H1 (cell line): ENCODE results near the gene DGKA. TPM values are rescaled to one million over a fixed set of nuclear protein-coding genes. Genes with fewer than 3 reads are reported as not detected.

Source experiments
- CTCF ChIA-PET: fragments of 300-600 bp; sonication (Branson Sonifier 250); formaldehyde crosslinking; loops from one replicate; lab custom pipeline; 2021; ENCODE audit not compliant: partially characterized antibody; lab: Charles Lee
- POLR2A ChIA-PET: fragments of 300-600 bp; sonication (Branson Sonifier 250); formaldehyde crosslinking; loops from one replicate; lab custom pipeline; 2021; ENCODE audit warnings: inconsistent platforms; ENCODE audit not compliant: partially characterized antibody; lab: Charles Lee
- DNase-seq, 2 experiments: peaks; one replicate each; pipeline versions ENCODE4 v3.0.0 to v3.0.0-alpha.2; 2010 to 2022; ENCODE audit warnings: low spot score in 2 of 2, low read depth in 1 of 2, mixed read lengths in 1 of 2
- FAIRE-seq: peaks from 2 replicates; lab custom pipeline; 2011; peaks lifted over from hg19 to GRCh38; lab: Jason Lieb, UNC
- H2AFZ ChIP-seq: 2 replicates; pipeline ENCODE4 v1.8.1; 2012; ENCODE audit warnings: low read length, inconsistent platforms
- H2AK5ac ChIP-seq: 2 replicates; pipeline ENCODE4 v1.6.1; 2013; ENCODE audit warnings: low read depth, low read length
- H2BK120ac ChIP-seq: replicated peaks from 2 replicates; pipeline ENCODE3; 2013; ENCODE audit warnings: low read depth, low read length, inconsistent platforms
- H2BK12ac ChIP-seq: 2 replicates; pipeline ENCODE4 v1.6.1; 2013; ENCODE audit warnings: low read depth, low read length
- H2BK15ac ChIP-seq: 2 replicates; pipeline ENCODE4 v1.6.1; 2013; ENCODE audit warnings: low read length
- H2BK20ac ChIP-seq: 2 replicates; pipeline ENCODE4 v1.6.1; 2013; ENCODE audit warnings: low read length
- H2BK5ac ChIP-seq: 2 replicates; pipeline ENCODE4 v1.6.1; 2013; ENCODE audit warnings: low read depth, low read length
- H3K14ac ChIP-seq: 2 replicates; pipeline ENCODE4 v1.6.1; 2013; ENCODE audit warnings: inconsistent platforms; ENCODE audit not compliant: insufficient read length
- H3K18ac ChIP-seq: 2 replicates; pipeline ENCODE4 v1.6.1; 2013; ENCODE audit warnings: low read length; ENCODE audit errors: extremely low read depth
- H3K23ac ChIP-seq: 2 replicates; pipeline ENCODE4 v1.6.1; 2013; ENCODE audit warnings: inconsistent platforms; ENCODE audit not compliant: insufficient read length
- H3K23me2 ChIP-seq: 2 replicates; pipeline ENCODE4 v1.6.1; 2013; ENCODE audit warnings: low read depth, low read length
- H3K27ac ChIP-seq: 2 replicates; pipeline ENCODE4 v1.6.1; 2011; ENCODE audit warnings: low read depth, low read length, inconsistent platforms
- H3K27me3 ChIP-seq, 4 experiments: replicated peaks in 1 of 4; 1 replicate in 1 of 4; 2 replicates in 3 of 4; pipeline versions ENCODE4 v1.6.1 to v1.8.1; 2011 to 2013; ENCODE audit warnings: low read length in 3 of 4, mild to moderate bottlenecking in 3 of 4, inconsistent platforms in 2 of 4, mixed read lengths in 2 of 4, moderate library complexity in 1 of 4; ENCODE audit not compliant: control insufficient read depth in 3 of 4, insufficient read depth in 3 of 4; ENCODE audit errors: extremely low read depth in 1 of 4
- H3K36me3 ChIP-seq, 4 experiments: 2 replicates each; pipeline versions ENCODE4 v1.6.1 to v1.8.1; 2011 to 2013; ENCODE audit warnings: mild to moderate bottlenecking in 4 of 4, low read length in 3 of 4, moderate library complexity in 2 of 4, control low read depth in 1 of 4, inconsistent platforms in 1 of 4; ENCODE audit not compliant: insufficient read depth in 4 of 4, control insufficient read depth in 2 of 4
- H3K4ac ChIP-seq: replicated peaks from 2 replicates; pipeline ENCODE3; 2013; ENCODE audit warnings: low read length, low read depth, mixed read lengths, inconsistent platforms; ENCODE audit not compliant: insufficient read length
- H3K4me1 ChIP-seq, 4 experiments: replicated peaks in 1 of 4; 1 replicate in 1 of 4; 2 replicates in 3 of 4; pipeline versions ENCODE4 v1.6.1 to v1.8.1; 2011 to 2013; ENCODE audit warnings: low read length in 3 of 4, inconsistent platforms in 2 of 4, mixed read lengths in 1 of 4; ENCODE audit not compliant: insufficient read depth in 4 of 4, control insufficient read depth in 3 of 4
- H3K4me2 ChIP-seq, 2 experiments: 2 replicates each; pipeline versions ENCODE4 v1.6.1 to v1.8.1; 2011 to 2013; ENCODE audit warnings: low read depth in 2 of 2, low read length in 2 of 2, control low read depth in 1 of 2, inconsistent platforms in 1 of 2, mild to moderate bottlenecking in 1 of 2; ENCODE audit not compliant: insufficient read depth in 1 of 2
- H3K4me3 ChIP-seq, 4 experiments: fragments of 200-600, 300-600 bp in 1 of 4; sonication (generic), shearing (Covaris generic), sonication (Bioruptor Twin) in 1 of 4; 2 replicates each; pipeline versions ENCODE4 v1.5.1 to v1.8.1; 2011 to 2016; ENCODE audit warnings: low read length in 4 of 4, low read depth in 3 of 4, control low read depth in 2 of 4, inconsistent platforms in 2 of 4, mild to moderate bottlenecking in 2 of 4, mixed read lengths in 1 of 4, moderate library complexity in 1 of 4; ENCODE audit not compliant: insufficient read depth in 2 of 4; ENCODE audit errors: extremely low read depth in 1 of 4
- H3K56ac ChIP-seq: replicated peaks from 2 replicates; pipeline ENCODE3; 2013; ENCODE audit warnings: low read depth, mild to moderate bottlenecking, mixed read lengths, low read length, inconsistent platforms; ENCODE audit not compliant: insufficient read length
- H3K79me1 ChIP-seq: 2 replicates; pipeline ENCODE4 v1.6.1; 2013; ENCODE audit warnings: low read depth, low read length, control low read depth
- H3K79me2 ChIP-seq, 2 experiments: 2 replicates each; pipeline versions ENCODE4 v1.6.1 to v1.8.1; 2012 to 2013; ENCODE audit warnings: low read length in 2 of 2, mild to moderate bottlenecking in 2 of 2, inconsistent platforms in 1 of 2; ENCODE audit not compliant: insufficient read depth in 2 of 2, control insufficient read depth in 1 of 2
- H3K9ac ChIP-seq, 4 experiments: replicated peaks in 1 of 4; 1 replicate in 1 of 4; 2 replicates in 3 of 4; pipeline versions ENCODE4 v1.6.1 to v1.8.1; 2011 to 2013; ENCODE audit warnings: low read depth in 3 of 4, low read length in 3 of 4, control low read depth in 2 of 4, mild to moderate bottlenecking in 2 of 4, moderate library complexity in 2 of 4, inconsistent platforms in 1 of 4; ENCODE audit errors: extremely low read depth in 1 of 4
- H3K9me3 ChIP-seq, 2 experiments: 2 replicates each; pipeline versions ENCODE4 v1.6.1 to v1.8.1; 2012 to 2013; ENCODE audit warnings: mild to moderate bottlenecking in 2 of 2, moderate library complexity in 2 of 2, control low read depth in 1 of 2, inconsistent platforms in 1 of 2, low read depth in 1 of 2, low read length in 1 of 2, mixed read lengths in 1 of 2; ENCODE audit not compliant: insufficient read depth in 2 of 2
- H4K20me1 ChIP-seq, 2 experiments: replicated peaks in 1 of 2; 2 replicates each; pipeline versions ENCODE3 to v1.8.1; 2011 to 2013; ENCODE audit warnings: inconsistent platforms in 2 of 2, low read length in 2 of 2, mild to moderate bottlenecking in 1 of 2; ENCODE audit not compliant: insufficient read depth in 2 of 2, control insufficient read depth in 1 of 2
- H4K5ac ChIP-seq: 2 replicates; pipeline ENCODE4 v1.6.1; 2013; ENCODE audit warnings: low read length, low read depth, mixed read lengths, inconsistent platforms; ENCODE audit not compliant: insufficient read length
- H4K8ac ChIP-seq: 2 replicates; pipeline ENCODE4 v1.8.0; 2013; ENCODE audit warnings: mild to moderate bottlenecking, moderate library complexity, low read length, inconsistent platforms; ENCODE audit not compliant: insufficient read depth; ENCODE audit errors: extremely low read depth
- H4K91ac ChIP-seq: replicated peaks from 2 replicates; pipeline ENCODE3; 2013; ENCODE audit warnings: low read length, mixed read lengths, inconsistent platforms; ENCODE audit not compliant: insufficient read length
- CBX5 ChIP-seq: fragments of 300-800, 300-1000 bp; sonication (generic); IDR thresholded peaks from 2 replicates; pipeline ENCODE4 v1.7.1; 2016; ENCODE audit warnings: antibody characterized with exemption, low read length, low read depth
- JUND ChIP-seq: IDR thresholded peaks from 2 replicates; pipeline ENCODE4 v1.6.1; 2011; ENCODE audit warnings: mild to moderate bottlenecking, improper control_type of control experiment, low read length
- SRF ChIP-seq: IDR thresholded peaks from 2 replicates; pipeline ENCODE4 v1.6.1; 2011; ENCODE audit warnings: mild to moderate bottlenecking, low read depth, low read length, moderate library complexity
- WGBS, 2 experiments: shearing (Covaris generic) in 1 of 2; methylation state at CpG; one replicate each; pipeline versions ENCODE4 v1.1.6 to v1.1.7; 2013 to 2015; ENCODE audit warnings: low lambda C conversion rate in 2 of 2, mixed read lengths in 2 of 2, inconsistent platforms in 1 of 2, low coverage in 1 of 2, missing lambda C conversion rate in 1 of 2; ENCODE audit not compliant: insufficient replicate concordance in 2 of 2, insufficient coverage in 1 of 2, insufficient read length in 1 of 2; ENCODE audit errors: extremely low coverage in 1 of 2, missing lambda C conversion rate in 1 of 2; 5-methylcytosine and 5-hydroxymethylcytosine counted together
- polyA plus RNA-seq, 7 experiments: library from polyadenylated mRNA; depleted of rRNA in 3 of 7; stranded (reverse) in 5 of 7; unstranded in 2 of 7; fragments of >200 nt in 5 of 7; fragments of 200-250 nt in 2 of 7; gene quantifications; 1 replicate in 5 of 7; 2 replicates in 1 of 7; 4 replicates in 1 of 7; pipeline versions ENCODE4 v1.2.1 to v1.2.3, GENCODE V29; 2011 to 2013; ENCODE audit warnings: missing spikeins in 2 of 7, mixed read lengths in 2 of 7
- total RNA-seq: library from RNA; stranded (reverse); fragmentation: NEBNext Ultra II Directional; extraction: Animal tissue kit (Norgen Biotek cat#: 25700); gene quantifications from 2 replicates; pipeline ENCODE4 v1.2.1, GENCODE V29; 2021
- TF ChIP-seq, protein P1 (sequence below): IDR thresholded peaks from 2 replicates; pipeline ENCODE4 v1.6.1; 2012; ENCODE audit warnings: inconsistent platforms

Gene DGKA
- total and polyA plus RNA-seq, 2 of the 8 experiments (the other 6 are each of a cell fraction or from before 2014, with no cell fraction given) = 15.9 to 18.0 TPM

DNA sequence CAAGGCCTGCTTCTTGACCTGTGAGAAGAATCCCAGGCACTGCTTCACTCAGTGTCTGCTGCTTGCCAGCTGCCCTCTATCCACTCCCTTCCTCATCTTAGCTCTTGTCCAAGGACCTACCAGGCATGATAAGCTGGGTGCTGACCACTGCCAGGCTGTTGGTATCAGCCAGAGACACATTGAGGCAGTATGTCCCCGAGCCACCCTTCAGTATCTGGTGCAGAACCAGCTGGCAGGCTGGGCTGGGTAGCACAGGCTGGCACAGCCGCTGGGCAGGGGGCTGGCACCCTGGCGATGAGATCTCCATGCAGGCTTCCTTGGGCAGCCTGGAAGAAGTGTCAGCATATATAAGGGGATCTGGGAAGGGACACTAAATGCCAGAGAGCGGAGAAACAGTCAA, 24.4 kb downstream of the DGKA start:
- WGBS, 2 experiments = 85% methylated on average over 4 of the region's 4 CpGs; no CpG with 5 or more reads in 1 of the 2 experiments
- H4K91ac ChIP-seq = no peak overlapping the region
- no peak overlapping the region for H2BK15ac ChIP-seq
- no peak overlapping the region for H4K5ac ChIP-seq
- H2BK5ac ChIP-seq = no peak overlapping the region
- DNase-seq (no peak), FAIRE-seq (no peak)
- TF ChIP-seq, protein P1, sequence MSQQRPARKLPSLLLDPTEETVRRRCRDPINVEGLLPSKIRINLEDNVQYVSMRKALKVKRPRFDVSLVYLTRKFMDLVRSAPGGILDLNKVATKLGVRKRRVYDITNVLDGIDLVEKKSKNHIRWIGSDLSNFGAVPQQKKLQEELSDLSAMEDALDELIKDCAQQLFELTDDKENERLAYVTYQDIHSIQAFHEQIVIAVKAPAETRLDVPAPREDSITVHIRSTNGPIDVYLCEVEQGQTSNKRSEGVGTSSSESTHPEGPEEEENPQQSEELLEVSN = no peak
- TF ChIP-seq SRF = no peak
- TF ChIP-seq CBX5 = no peak
- no peak for TF ChIP-seq JUND
- H3K4me2 ChIP-seq = no peak overlapping the region
- no peak overlapping the region for H3K23ac ChIP-seq
- CTCF ChIA-PET = interaction anchor here (0.7 to 2.1 kb wide), 9 partner anchors 15 to 216 kb away, joined by 3 to 7 read pairs (median 4); partner anchors contain the start of gene SUOX
- H3K9ac ChIP-seq = no peak overlapping the region
- H3K56ac ChIP-seq = no peak overlapping the region
- H3K4ac ChIP-seq = no peak overlapping the region
- no peaks in the 10 kb centered on the region for H3K79me1 ChIP-seq
- no peak overlapping the region for H3K14ac ChIP-seq
- no peak overlapping the region for H2BK120ac ChIP-seq
- H3K18ac ChIP-seq = no peak overlapping the region
- H2BK20ac ChIP-seq = no peak overlapping the region
- no peak overlapping the region for H2BK12ac ChIP-seq
- H3K4me1 ChIP-seq = no peaks in the 10 kb centered on the region
- H4K20me1 ChIP-seq = peaks cover 0 to 1% of the 10 kb centered on the region in 2 experiments
- POLR2A ChIA-PET = interaction anchor here (0.6 to 2.5 kb wide), 6 partner anchors 9 to 188 kb away, joined by 3 to 7 read pairs (median 4); partner anchors contain the start of genes ORMDL2 and SARNP
- no peaks in the 10 kb centered on the region for H3K79me2 ChIP-seq
- H3K27ac ChIP-seq = no peak overlapping the region
- no peak overlapping the region for H4K8ac ChIP-seq
- H3K9me3 ChIP-seq = no peaks in the 10 kb centered on the region
- H3K23me2 ChIP-seq = no peaks in the 10 kb centered on the region
- no peak overlapping the region for H3K4me3 ChIP-seq
- H3K36me3 ChIP-seq = peaks cover 13 to 63% (median 39%) of the 10 kb centered on the region in 4 experiments; a peak in 7 of 8 replicates
- no peak overlapping the region for H2AFZ ChIP-seq
- no peaks in the 10 kb centered on the region for H3K27me3 ChIP-seq
- no peak overlapping the region for H2AK5ac ChIP-seq
